ENCODE data around the gene STK36. TPM values are rescaled to one million over a fixed set of nuclear protein-coding genes. Genes with fewer than 3 reads are reported as not detected.

Gene STK36, protein sequence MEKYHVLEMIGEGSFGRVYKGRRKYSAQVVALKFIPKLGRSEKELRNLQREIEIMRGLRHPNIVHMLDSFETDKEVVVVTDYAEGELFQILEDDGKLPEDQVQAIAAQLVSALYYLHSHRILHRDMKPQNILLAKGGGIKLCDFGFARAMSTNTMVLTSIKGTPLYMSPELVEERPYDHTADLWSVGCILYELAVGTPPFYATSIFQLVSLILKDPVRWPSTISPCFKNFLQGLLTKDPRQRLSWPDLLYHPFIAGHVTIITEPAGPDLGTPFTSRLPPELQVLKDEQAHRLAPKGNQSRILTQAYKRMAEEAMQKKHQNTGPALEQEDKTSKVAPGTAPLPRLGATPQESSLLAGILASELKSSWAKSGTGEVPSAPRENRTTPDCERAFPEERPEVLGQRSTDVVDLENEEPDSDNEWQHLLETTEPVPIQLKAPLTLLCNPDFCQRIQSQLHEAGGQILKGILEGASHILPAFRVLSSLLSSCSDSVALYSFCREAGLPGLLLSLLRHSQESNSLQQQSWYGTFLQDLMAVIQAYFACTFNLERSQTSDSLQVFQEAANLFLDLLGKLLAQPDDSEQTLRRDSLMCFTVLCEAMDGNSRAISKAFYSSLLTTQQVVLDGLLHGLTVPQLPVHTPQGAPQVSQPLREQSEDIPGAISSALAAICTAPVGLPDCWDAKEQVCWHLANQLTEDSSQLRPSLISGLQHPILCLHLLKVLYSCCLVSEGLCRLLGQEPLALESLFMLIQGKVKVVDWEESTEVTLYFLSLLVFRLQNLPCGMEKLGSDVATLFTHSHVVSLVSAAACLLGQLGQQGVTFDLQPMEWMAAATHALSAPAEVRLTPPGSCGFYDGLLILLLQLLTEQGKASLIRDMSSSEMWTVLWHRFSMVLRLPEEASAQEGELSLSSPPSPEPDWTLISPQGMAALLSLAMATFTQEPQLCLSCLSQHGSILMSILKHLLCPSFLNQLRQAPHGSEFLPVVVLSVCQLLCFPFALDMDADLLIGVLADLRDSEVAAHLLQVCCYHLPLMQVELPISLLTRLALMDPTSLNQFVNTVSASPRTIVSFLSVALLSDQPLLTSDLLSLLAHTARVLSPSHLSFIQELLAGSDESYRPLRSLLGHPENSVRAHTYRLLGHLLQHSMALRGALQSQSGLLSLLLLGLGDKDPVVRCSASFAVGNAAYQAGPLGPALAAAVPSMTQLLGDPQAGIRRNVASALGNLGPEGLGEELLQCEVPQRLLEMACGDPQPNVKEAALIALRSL (N-terminal part only)
- 13.6 and 18.5 TPM in 2 replicates for total RNA-seq

DNA sequence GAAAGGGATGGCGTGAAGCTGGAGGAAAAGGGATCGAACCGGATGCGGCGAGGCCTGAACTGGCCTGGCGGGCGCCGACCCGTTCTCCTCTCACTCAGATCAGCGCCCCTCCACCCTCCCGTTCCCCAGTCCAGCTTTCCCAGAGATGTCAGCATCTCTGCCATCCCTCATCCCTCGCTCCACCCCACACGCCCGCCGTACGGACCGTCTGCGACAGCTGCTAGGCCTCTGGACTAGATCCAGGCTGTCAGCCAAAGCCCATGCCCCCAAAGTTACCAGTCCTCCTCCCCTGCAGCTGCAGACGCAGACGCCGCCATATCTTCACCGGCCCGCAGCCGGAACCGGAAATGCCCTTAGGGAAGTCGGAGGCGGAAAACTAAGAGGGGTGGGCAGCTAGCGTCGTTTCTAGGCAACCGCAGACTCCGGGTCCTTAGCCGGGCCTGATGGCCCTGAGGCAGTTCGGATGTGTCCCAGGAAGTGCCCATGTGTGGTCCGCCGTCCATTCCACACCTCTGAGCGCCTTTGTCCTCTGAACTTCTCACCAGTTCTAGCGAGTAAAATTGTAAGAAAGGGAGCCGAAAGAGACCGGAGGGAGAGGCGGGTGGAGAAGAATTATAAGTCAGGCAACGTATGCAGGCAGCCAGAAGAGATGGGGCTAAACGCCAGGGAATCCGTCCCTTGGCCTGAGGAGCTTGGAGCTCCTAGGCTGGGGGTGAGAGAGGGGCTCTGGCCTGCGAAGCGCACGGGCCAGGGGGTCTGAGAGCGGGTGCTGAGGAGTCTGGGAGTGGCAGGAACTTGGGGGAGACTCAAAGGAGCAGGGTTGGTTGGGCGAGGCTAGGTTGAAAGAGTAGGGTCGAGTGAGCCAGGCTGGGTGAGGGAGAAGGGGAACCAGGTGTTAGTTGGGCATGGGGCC is at the start of gene STK36, which contains the start of gene RNF25:
TSS of gene STK36 (plus strand) at position 433 of the 913 bp plus-strand sequence. CDS start 744 bp downstream, outside the sequence.
TSS of gene RNF25 (minus strand) at position 349 of the 913 bp plus-strand sequence. CDS start at position 317, 32 bp downstream.

DNA sequence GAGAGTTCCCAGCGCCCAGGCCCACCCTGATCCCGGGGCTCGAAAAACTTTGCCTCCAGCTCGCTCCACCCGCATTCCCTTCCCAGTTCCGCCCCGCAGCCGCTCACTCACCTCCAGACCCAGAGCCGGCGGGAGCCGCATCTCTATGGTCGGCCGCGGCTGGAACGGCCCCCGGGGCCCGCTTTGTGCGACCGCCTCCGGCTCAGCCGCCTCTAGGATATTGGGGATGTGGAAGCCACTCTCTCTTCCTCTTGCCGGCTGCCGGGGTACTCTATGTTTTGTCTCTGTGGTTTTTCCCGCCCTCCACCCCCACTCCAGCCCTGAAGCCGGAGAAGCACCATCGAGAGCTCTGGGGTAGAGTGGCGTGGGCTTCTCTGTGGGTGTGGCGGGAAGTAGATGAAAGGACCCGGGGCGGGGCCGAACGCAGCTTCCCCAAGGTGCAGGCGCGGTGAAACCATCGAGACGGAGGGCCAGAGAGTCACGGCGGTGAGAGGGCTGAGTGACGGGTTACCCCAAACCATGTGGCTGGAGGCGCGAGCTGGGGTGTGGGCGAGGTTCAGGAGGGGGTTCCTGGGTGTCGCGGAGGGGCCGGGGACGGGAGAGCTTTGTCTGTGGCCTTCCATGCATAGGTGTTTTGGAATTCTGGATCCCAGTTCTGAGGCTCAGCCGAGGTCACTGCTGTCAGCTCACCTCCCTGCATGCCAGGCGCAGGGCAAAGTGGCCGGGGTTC is 12.5 kb upstream of the STK36 start, which contains the start of the genes BCS1L and ZNF142:
TSS of gene BCS1L (plus strand) at position 426 of the 730 bp plus-strand sequence. CDS start 1,305 bp downstream, outside the sequence.
TSS of gene ZNF142 (minus strand) at position 366 of the 730 bp plus-strand sequence. CDS start 3,194 bp downstream, outside the sequence.

DNA sequence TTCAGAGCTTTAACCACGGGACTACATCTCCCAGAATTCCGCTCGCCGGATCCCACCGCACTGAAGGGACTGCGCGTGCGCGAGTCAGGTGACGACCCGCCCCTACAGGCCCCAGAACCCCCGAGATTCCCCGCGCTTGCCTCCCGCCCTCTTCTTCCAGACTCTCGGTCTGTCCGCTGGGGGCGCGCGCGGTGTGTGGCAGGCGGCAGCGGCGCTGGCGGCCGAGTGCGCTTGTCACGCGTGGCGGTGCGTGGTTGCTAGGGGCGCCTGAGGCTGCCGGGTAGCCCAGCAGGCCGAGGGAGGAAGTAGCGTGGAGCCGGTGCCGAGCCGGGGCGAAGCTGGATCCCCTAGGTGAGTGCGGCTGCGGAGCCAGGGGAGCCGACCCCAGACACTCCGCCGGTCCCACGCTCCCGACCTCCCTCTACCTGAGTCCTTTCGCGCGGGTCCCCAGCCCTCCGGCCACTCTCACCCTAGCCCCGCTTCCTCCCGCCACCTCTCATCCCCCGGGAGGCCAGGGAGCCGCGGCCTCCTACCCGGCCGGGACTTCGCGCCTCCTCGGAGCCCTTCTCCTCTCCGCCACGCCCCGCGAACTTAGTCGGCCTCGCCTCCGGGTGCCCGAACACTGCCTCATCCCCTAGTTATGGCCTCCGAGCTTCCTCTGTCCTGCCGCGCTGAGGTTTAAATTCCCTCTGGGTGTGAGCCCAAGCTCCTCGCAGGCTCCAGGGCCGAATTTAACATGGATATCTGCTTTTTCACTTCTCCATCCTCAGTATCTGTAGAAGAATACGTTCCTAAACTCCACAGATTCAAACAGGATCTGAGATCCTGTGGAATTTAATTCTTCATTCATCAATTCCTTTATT is 39.0 kb downstream of the STK36 start, which contains the start of gene TTLL4:
TSS of gene TTLL4 (plus strand) at position 149 of the 863 bp plus-strand sequence. CDS start 26,842 bp downstream, outside the sequence.

Other genes with a start within 250 kb of the STK36 start
- 5.0 and 9.0 TPM in 2 replicates for gene USP37, start 103.7 kb upstream of the STK36 start, total RNA-seq
- gene CNOT9, start 103.2 kb upstream of the STK36 start, total RNA-seq: 28.6 and 32.8 TPM in 2 replicates
- gene PLCD4, start 64.2 kb upstream of the STK36 start, total RNA-seq: 2.4 and 4.0 TPM in 2 replicates
- gene ZNF142, start 12.5 kb upstream of the STK36 start, total RNA-seq: 11.7 and 13.9 TPM in 2 replicates
- gene BCS1L, start 12.4 kb upstream of the STK36 start, total RNA-seq: 17.4 and 21.4 TPM in 2 replicates
- 12.5 and 15.9 TPM in 2 replicates for gene RNF25, start 84 bp upstream of the STK36 start, total RNA-seq
- gene TTLL4, start 38.7 kb downstream of the STK36 start, total RNA-seq: 10.0 and 15.7 TPM in 2 replicates
- gene CYP27A1, start 110.1 kb downstream of the STK36 start, total RNA-seq: 15.7 and 15.9 TPM in 2 replicates
- gene PRKAG3, start 159.7 kb downstream of the STK36 start, total RNA-seq: 0.19 TPM in 1 of 2 replicates, not detected in the other
- gene WNT6, start 187.7 kb downstream of the STK36 start, total RNA-seq: 0.06 TPM in 1 of 2 replicates, not detected in the other
- gene WNT10A, start 208.8 kb downstream of the STK36 start, total RNA-seq: not detected in 2 replicates